TTC549 (cell line): ENCODE data around the gene FBXO3.
"Not testable (repeated sequence)": the region's sequence is repeated elsewhere in the genome, so short reads cannot be mapped to it uniquely, and the experiment has no call there.

Source experiments
- FAIRE-seq: peaks from 2 replicates; lab custom pipeline; 2012; peaks lifted over from hg19 to GRCh38; lab: Jason Lieb, UNC

The FBXO3 gene, protein sequence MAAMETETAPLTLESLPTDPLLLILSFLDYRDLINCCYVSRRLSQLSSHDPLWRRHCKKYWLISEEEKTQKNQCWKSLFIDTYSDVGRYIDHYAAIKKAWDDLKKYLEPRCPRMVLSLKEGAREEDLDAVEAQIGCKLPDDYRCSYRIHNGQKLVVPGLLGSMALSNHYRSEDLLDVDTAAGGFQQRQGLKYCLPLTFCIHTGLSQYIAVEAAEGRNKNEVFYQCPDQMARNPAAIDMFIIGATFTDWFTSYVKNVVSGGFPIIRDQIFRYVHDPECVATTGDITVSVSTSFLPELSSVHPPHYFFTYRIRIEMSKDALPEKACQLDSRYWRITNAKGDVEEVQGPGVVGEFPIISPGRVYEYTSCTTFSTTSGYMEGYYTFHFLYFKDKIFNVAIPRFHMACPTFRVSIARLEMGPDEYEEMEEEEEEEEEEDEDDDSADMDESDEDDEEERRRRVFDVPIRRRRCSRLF

DNA sequence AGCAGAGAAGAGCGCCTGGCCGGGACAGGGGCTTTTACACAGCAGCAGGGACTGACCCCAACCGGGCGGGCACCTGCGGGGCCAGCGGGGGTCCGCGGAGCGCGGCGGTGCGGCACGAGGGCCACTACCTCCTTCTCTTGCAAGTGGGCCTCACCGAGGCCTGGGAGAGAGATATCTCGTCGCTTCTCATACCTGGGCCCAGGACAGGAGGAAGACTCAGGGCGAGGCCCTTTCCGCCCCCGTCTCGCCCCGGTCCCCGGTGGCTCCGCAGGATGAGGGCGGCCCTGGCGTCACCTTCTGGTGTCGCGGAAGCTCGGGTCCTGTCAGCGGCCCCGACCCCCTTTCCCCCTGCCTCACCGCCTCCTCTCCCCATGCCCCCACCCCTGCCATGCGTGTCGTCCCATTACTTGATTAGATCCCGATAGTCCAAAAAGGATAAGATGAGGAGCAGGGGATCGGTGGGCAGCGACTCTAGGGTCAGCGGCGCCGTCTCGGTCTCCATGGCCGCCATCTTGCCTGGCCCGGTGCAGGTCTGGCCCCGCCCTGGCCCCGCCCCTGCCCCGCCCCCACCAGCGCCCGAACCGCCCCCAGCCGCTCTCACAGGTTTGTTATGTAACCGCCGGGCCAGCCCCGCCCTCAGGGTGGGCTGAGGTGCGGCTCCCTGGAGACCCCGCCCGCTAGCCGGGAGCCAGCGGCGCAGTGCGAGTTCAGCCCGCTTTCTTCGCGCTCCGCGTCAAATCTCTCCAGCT is at the start of gene FBXO3:
FBXO3 (minus strand) TSS at position 534 of the 749 bp plus-strand sequence; CDS start at position 511, 23 bp downstream.
- FAIRE-seq: no peak

DNA sequence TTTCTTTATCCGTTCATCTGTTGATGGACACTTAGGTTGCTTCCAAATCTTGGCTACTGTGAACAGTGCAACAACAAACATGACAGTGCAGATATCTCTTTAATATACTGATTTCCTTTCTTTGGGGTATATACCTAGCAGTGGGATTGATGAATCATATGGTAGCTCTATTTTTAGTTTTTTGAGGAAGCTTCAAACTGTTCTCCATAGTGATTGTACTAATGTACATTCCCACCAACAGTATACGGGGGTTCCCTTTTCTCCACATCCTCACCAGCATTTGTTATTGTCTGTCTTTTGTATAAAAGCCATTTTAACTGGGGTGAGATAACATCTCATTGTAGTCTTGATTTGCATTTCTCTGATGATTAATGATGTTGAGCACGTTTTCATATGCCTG is 48.7 kb upstream of the FBXO3 start:
- not testable (repeated sequence) for FAIRE-seq

DNA sequence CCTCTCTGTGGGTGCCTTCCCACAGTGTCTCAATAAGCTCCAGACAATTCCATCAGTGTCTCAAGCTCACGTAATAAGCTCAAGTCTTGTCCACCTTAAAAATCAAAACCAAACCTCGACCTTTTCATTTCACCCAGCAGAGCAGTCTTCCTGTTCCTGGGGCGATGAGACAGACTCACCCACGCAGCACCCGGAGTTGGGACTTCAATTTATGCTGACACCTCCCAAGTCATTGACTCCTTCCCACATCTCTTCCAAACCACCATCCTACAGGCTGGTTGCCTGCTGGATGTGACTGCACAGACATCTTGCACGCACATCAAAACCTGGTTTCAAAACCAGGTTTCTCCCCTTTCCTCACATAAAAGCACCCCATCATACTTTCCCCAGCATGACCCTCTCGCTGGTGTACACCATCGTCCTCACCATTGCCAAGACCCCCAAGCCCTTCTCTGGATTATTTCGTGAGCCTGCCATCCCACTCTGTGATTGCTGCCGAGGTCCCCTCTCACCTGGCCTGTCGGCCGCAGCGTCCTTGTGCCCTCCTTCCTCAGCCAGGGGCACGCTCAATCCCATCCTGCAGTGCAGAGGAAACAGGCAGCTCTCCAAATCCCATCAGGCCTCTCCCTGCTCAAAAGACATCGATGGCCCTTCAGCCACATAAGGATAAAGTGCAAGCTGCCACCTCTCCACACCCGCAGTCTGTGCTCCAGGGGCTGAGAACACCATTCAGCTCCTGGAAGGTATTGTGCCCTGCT is 45.1 kb upstream of the FBXO3 start:
- no peak for FAIRE-seq

DNA sequence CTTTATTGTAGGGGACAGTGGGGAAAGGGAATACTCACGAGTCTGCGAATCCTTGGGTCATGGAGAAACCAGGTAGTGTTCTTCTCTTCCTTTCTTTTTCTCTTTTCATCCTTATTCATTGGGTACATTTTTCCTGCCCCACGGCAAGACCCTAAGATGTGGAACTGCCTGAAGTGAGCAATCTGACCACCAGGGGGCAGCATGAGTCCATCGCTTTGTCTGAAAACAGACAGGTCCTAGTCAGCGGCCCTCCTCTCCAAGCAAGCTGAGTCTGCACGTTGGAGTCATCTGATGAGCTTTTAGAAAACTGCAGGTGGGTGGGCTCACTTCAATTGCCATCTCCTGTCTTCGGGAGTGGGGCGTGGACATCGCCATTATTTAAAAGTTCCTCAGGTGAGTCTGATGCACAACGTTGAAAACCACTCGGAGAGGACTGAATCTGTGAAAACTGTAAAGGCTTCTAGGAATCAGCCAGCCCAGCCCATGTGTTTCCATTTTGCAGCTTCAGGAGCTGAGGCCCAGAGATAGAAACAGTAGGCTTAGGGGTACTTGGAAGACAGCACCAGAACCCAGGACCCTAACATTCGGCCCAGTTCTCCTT is 34.0 kb upstream of the FBXO3 start:
- FAIRE-seq: no peak

DNA sequence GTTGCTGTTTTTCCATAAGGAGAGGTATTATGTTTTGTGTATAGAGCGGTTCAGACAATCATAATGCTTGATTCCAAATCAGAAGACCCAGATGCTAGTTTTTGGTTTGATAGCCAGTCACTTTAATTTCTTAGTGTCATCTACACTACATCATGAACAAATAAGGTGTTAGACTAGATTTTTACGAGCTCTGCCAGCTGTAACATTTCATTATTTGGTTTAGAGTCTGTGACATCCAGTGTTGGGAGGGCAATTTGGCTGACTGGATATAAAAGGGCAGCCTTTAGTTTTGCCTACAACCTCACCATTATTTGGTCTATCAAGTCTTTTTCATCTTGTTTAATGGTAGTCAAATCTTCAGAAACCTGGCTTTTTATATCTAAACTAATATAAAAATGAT is 30.2 kb upstream of the FBXO3 start:
- FAIRE-seq: no peak

DNA sequence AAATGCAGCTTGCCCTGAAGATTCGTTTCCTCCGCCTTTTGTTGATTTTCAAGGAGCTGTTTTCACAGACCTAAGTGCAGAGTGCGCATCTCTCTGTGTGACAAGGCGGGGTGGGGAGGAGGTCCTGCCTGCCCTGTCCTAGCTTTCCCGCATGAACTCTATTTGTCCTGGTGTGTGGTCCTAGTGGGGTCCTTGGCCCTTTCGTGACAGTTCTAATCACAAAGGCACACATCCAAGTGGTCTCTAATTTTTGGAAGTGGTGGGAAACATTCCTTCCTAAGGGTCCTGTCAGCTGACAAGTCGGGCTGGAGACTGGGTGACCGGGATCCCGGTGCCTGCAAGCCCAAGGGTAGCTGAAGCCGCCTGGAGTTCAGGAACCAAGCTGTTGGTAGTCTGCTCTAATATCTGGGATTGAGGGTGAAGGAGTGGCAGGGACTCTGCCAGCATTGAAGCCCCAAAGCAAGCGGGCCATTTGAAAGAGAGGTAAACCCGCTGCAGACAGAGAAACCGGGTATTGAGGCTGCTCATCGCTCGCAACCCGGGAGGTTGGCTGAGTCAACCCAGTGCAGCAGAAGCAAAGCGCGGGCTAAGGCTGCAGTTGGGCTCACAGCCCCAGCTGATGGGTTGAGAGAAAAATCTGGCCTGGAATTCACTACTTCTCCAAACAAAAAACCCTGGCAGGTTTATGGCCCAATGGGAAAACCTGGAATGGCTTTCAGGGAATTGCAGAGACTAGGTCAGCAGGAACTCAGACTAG is 28.1 kb upstream of the FBXO3 start:
- no peak for FAIRE-seq

DNA sequence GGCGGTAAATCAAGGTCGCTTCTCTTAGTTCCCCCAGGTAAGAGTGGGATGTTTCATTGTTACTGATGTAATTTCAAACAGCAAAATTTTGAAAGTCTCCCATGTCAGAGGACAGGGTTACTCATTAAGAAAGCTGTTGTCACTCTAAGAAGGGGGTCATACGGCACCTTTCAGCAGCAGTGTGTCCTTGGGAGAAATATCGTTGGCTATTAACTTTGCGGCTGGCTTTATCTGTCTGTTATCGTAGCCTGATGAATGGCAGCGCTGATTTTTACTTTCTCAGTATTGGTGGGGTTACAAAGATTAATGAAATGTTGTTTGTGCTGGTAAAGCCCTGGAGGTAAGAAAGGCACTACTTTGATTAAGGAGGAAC is 27.5 kb upstream of the FBXO3 start:
- FAIRE-seq: no peak

DNA sequence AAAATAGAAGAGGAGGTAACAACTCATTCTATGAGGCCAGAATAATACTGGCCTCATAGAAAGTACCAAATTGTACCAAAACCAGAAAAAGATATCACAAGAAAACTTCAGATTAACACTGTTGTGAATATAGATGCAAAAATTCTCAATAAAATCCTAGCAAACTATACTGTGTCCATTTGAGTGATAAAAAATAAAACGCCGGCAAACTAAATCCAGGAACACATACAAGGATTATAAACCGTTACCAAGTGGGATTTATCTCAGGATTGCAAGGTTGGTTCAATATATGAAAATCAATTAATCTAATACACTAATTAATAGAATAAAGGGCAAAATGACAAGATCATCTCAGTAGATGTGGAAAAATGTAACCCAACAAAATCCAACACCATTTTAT is 23.6 kb upstream of the FBXO3 start:
- no peak for FAIRE-seq

DNA sequence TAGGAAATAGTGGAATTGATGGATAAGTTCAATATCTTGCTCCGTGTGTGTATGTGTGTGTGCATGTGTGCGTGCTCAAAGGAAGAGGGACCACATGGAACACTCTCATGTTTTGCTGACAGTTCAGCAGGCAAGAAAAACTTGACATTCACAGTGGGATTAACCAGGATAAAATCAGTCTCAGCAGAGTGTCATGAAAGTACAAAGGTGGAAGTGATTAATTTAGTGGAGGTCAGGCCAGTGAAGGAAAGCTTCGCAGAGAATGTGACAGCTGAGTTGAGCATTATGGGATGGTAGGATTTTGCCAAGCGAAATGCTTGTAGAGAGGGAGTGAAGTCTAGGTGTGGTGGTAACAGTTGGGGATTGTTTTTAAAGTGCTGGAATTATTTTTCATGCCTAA is 15.7 kb upstream of the FBXO3 start:
- no peak for FAIRE-seq

DNA sequence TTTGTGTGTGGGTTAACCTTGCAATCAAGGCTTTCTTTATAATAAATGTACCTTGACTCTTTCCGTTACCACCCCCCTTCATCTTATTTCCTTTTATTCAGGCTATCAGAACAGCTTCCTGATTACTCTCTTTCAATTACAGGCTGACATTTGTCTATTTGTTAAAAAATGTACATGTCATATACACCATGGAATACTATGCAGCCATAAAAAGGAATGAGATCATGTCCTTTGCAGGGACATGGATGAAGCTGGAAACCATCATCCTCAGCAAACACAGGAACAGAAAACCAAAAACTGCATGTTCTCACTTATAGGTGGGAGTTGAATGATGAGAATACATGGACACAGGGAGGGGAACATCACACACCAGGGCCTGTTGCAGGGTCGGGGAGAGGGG is 13.8 kb upstream of the FBXO3 start:
- FAIRE-seq: not testable (repeated sequence)

DNA sequence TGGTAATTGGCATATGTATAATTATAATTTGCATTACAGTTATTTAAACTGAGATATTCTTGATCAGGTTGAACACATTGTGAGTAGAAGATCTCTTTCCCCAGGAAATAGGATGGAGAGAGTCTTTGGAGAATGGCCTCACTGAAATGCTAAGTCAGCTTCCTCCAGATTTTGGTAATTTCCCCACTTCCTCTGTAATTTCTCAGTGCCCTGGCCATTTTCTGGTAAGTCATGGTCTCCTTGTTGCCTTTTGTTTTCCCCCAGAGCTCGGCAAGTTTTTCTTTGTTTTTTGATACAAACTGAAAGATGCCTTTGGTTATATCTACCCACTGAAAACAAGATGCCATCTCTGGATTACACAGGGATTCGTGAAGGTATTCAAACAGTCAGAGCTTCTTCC is 12.8 kb upstream of the FBXO3 start:
- FAIRE-seq: no peak

DNA sequence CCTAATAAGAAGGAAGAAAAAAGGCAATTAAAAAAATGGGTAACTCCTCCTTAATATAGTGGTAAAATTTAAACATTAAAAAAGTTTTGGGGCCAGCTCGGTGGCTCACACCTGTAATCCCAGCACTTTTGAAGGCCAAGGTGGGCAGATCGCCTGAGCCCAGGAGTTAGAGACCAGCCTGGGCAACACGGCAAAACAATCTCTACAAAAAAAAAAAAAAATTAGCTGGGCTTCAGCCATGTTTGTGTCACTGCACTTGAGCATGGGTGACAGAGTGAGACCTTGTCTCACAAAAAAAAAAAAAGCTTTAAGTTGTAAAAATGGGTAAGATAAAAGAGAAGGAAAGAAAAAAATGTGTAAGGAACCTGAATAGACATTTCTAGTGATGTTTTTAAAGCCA is 11.3 kb upstream of the FBXO3 start:
- no peak for FAIRE-seq

DNA sequence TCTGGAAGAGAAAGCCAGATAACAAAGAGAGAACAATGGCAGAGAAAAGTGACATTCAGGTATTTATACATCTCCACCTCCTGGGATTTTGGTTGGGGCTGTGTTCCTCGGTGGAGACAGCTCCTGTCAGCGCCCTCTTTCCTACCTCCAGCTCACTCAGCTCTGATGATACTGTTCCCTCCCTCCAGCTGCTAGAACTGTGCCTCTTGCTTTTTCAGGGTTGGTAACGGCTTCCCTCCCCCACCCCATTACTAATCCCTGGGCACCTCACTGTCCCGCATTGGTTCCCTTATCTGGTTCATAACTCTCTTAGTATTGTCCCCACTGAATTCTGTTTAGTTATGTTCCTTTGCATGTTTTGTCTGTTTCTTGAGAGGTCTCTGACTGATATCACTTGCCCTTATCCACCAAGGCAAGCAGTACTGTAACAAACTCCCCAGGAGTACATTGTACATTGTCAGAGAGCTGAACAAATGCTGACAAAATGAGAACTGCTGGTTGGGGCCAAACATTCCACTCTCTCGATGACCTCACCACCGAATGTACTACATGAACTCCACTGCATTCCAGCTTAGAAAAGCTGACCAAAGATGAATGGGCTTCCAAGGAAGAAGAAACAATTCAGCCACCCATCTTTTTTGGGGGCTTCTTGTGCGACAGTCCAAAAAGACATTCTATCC is 5.7 kb upstream of the FBXO3 start:
- no peak for FAIRE-seq

DNA sequence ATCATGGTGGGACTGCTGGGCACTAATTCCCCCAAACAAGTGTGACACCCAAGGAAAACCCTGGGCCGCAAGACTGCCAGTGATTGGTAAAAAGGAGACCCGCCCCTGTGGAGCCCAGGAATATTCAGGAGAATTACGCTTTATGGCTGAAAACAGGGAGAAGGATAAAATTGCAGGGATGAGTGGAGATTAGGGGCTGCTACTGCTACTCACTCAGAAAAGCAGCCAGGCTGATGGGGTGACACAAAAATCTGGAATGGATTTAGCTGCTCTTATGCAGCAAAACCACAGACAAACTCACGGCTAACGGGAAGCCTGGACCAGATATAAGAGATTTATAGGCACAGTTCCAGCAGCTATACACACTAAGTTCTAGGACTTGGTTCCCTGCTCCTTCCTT is 4.4 kb upstream of the FBXO3 start:
- no peak for FAIRE-seq

DNA sequence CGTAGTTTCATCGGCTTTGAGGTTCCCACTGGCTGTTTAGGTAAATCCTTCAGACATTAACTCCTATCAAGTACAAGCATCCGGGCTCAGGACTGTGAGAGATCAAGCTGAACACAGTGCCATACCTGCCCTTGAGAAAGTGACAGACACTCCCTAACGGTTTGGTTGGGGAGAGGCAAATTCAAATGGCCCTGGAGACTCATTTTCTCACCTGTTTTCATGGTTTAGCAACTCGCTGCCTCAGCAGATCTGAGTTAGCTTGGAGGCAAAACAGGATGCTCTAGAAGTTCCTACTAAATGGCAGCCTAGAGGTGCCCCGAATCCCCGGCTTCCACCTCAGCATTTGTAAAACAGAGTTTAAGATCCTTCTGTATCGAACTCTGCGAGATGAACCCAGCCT is 3.6 kb upstream of the FBXO3 start:
- FAIRE-seq: no peak

DNA sequence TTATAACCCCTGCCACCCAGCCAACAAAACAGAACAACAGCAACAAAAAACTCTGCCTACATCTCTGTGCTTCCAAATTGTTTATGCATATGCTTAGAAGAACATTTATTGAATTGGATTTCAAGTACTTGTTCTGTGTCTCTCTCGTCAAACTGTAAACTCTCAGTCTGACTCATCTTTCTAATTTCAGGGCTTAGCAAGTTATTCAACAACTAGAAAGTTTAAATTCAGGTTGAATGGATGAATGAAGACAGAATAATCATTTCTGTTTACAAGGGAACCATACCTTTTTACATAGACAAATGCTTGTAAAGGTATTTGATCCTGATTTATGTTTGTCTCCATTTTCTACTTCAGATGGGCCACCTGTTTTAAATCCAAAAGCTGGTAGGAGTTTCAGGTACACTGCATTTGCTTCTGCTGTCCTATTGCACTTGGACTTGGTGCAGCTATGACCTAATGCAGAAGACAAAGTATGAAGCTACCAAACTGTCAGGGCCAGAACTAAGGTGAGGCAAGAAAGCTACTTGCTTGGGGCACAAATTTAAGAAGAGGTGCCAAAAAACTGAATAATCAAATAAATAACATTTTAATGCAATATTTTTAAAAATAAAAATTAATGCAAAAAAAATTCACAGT is 1.6 kb upstream of the FBXO3 start:
- FAIRE-seq: no peak

DNA sequence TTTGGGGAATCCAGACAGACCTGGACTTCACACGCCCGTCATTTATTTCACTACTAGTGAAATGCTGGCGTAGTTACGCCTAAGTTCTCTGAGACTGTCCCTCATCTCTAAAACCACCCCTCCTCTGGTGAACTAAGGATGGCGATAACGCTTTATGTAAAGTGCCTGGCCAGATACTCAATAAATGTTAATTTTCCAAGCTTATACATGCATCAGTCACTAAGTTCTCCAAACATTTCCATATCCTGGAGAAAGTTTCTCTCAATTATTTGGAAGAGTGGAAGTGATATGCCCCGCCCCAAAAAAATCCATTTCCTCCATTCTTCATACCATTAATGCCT is 1.1 kb upstream of the FBXO3 start:
- no peak for FAIRE-seq

DNA sequence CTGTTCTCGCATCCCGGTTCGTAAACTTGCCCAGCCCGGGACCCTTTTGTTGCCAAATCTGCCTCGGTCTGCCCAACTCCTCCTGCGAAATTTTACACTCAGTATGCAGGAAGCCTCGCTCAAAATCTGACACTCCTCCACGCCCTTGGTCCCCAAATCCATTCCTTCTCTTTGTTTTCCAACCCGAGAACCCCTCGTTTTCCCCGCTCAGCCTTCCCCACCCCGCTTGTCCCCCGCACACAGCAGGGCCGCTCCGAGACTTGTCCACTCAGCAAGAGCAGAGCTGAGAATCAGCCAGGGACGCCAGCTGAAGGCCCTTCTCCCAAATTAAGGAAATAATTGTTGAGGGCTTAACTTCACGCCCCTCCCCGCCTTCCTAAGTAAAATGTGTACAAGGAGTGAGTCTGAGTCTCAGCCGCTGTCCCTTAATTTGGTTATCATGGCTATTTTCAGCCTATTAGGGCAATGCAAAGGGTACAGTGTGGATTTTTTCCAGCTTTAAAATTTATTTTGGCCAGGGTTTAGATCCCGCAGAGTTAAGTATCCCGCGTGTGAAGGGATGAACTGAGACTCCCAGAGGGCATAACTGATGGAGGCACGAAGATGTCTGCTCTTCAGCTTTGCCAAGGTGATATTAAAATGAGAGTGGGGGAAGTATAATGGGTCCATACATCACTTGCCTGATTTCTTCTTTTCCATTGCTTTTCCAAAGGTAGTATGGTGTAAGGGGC is 581 bp upstream of the FBXO3 start:
- FAIRE-seq: no peak

DNA sequence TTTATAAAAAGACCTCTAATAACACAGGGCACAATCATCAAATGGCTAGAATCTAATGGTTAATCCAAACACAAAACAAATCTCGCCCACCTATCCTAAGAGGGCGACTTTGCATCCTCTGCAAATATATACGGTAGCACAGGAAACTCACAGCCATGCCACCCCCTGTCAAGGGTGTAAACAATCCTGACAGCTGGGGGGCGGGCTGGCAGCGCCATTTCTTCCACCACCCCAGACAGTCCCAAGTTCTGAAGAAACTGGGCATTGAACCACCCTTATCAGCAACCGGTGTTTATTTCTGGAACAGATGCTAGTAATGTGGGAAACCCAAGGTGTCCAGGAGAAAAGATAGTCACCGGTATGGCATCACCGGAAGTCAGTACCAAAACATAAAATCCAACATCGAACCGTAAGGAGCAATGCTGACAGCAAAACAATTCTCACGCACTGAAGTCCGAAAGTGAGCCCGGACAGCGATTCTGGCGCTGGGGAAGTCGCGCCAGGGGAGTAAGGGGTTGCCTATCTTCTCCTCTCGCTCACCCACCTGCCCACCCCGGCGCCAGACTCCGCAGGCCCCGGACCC is 825 bp downstream of the FBXO3 start:
- no peak for FAIRE-seq

DNA sequence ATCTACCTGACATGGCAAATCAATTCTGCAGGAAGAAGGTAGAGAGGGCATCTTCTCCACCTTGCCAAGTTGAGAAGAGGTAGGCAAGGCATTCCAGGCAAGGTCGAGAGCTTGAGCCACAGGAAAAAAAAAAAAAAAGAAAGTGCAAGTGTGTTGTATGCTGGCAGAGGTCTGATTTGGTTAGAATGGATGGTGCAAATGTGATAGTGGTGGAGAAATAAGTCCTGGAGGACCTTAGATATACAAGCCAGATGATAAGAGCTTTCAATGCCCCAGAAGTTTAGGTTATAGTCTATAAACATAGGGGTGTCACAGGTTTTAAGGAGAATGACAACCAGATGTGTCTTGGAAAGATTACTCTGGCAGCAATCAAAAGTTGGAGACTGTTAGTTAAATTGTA is 1.4 kb downstream of the FBXO3 start:
- FAIRE-seq: no peak
